ENCODE measurements around the gene PARVG.

- no peak for TF ChIP-seq BCLAF1 (IDR thresholded peaks at IDR 0.05; ENCODE audit: borderline replicate concordance in 1 of 2, control insufficient read depth in 1 of 2, low read depth in 2 of 2, low read length in 1 of 2)
- no peak for TF ChIP-seq FOXA3 (CRISPR knock-in tag; conservative IDR thresholded peaks at IDR 0.05 in 1 of 2, IDR thresholded peaks at IDR 0.05 in 1 of 2)
- no peak for TF ChIP-seq MLX (CRISPR knock-in tag; conservative IDR thresholded peaks at IDR 0.05)
Observed at GRCh38 chr22:44204739-44205515, 24.2 kb downstream of the PARVG start.

Measured in K562 (cell line).